ENCODE results near the gene RAB4B. TPM values are rescaled to one million over a fixed set of nuclear protein-coding genes. Genes with fewer than 3 reads are reported as not detected.

RAB4B gene
- total RNA-seq, 2 experiments from 2014 or later: 37.1 to 51.3 TPM

GRCh38 chr19:40739871-40740703 lies 38.0 kb upstream of the RAB4B start:
- no peaks in the 10 kb centered on the region for H3K9me2 ChIP-seq (ENCODE audit: insufficient read depth, low read length)
- DNase-seq (ENCODE audit: low spot score): no peak
- H3K36me3 ChIP-seq (ENCODE audit: insufficient read depth, low read length): peaks cover 14% of the 10 kb centered on the region; the same call in 1 of the 2 replicates
- H3K4me1 ChIP-seq (ENCODE audit: insufficient read depth, low read length, poor library complexity, severe bottlenecking): no peaks in the 10 kb centered on the region
- intact Hi-C loops (cut with micrococcal nuclease; ENCODE audit: unreplicated experiment): no loop called here
- H2AFZ ChIP-seq (ENCODE audit: low read length): no peak overlapping the region
- no peak overlapping the region for H3K4me3 ChIP-seq (ENCODE audit: low read depth, low read length, poor library complexity, severe bottlenecking)
- H4K20me1 ChIP-seq (ENCODE audit: insufficient read depth, low read length): no peaks in the 10 kb centered on the region
- no TSS peak for BruUV-seq (replicated peaks)
- H3K9me3 ChIP-seq (ENCODE audit: low read length): no peaks in the 10 kb centered on the region
- POLR2A ChIA-PET: interaction anchor here (1.2 kb wide), 1 partner anchor 10 kb away, joined by 4 read pairs; the partner anchor contains the start of genes ACTMAP and SNRPA
- H3K79me2 ChIP-seq (ENCODE audit: insufficient read depth, low read depth, low read length): no peaks in the 10 kb centered on the region
- CTCF ChIA-PET (ENCODE audit: unreplicated experiment): no interaction called here
- no peak for TF ChIP-seq EZH2phosphoT487 (IDR thresholded peaks at IDR 0.05; ENCODE audit: borderline replicate concordance, low read depth, low read length)
- TF ChIP-seq CTCF (conservative IDR thresholded peaks at IDR 0.05; ENCODE audit: low read length): no peak
- H3K27ac ChIP-seq (ENCODE audit: low read depth, low read length, poor library complexity, severe bottlenecking): no peak overlapping the region
- H3K4me2 ChIP-seq (ENCODE audit: low read length): no peak overlapping the region

GRCh38 chr19:40740747-40741146 lies 37.3 kb upstream of the RAB4B start:
- no peak overlapping the region for H2AFZ ChIP-seq (ENCODE audit: low read length)
- POLR2A ChIA-PET: interaction anchor here (1.2 kb wide), 1 partner anchor 10 kb away, joined by 4 read pairs; the partner anchor contains the start of genes ACTMAP and SNRPA
- H3K9me3 ChIP-seq (ENCODE audit: low read length): no peaks in the 10 kb centered on the region
- H3K4me2 ChIP-seq (ENCODE audit: low read length): no peak overlapping the region
- no peak for TF ChIP-seq EZH2phosphoT487 (IDR thresholded peaks at IDR 0.05; ENCODE audit: borderline replicate concordance, low read depth, low read length)
- no peak overlapping the region for H3K27ac ChIP-seq (ENCODE audit: low read depth, low read length, poor library complexity, severe bottlenecking)
- no peaks in the 10 kb centered on the region for H3K4me1 ChIP-seq (ENCODE audit: insufficient read depth, low read length, poor library complexity, severe bottlenecking)
- H3K9me2 ChIP-seq (ENCODE audit: insufficient read depth, low read length): no peaks in the 10 kb centered on the region
- intact Hi-C loops (cut with micrococcal nuclease; ENCODE audit: unreplicated experiment): no loop called here
- H4K20me1 ChIP-seq (ENCODE audit: insufficient read depth, low read length): no peaks in the 10 kb centered on the region
- BruUV-seq (replicated peaks): no TSS peak
- H3K4me3 ChIP-seq (ENCODE audit: low read depth, low read length, poor library complexity, severe bottlenecking): no peak overlapping the region
- H3K36me3 ChIP-seq (ENCODE audit: insufficient read depth, low read length): peaks cover 14% of the 10 kb centered on the region; the same call in 1 of the 2 replicates
- CTCF ChIA-PET (ENCODE audit: unreplicated experiment): interaction anchor here (0.6 kb wide), 1 partner anchor 11 kb away, joined by 5 read pairs; no protein-coding TSS in a partner anchor
- DNase-seq (ENCODE audit: low spot score): no peak
- H3K79me2 ChIP-seq (ENCODE audit: insufficient read depth, low read depth, low read length): no peaks in the 10 kb centered on the region

GRCh38 chr19:40741527-40742390 lies 36.3 kb upstream of the RAB4B start:
- DNase-seq (ENCODE audit: low spot score): no peak
- no peaks in the 10 kb centered on the region for H3K9me2 ChIP-seq (ENCODE audit: insufficient read depth, low read length)
- no peak overlapping the region for H3K27ac ChIP-seq (ENCODE audit: low read depth, low read length, poor library complexity, severe bottlenecking)
- no peaks in the 10 kb centered on the region for H3K79me2 ChIP-seq (ENCODE audit: insufficient read depth, low read depth, low read length)
- ChIA-PET CTCF (ENCODE audit: unreplicated experiment) (no interaction called here), POLR2A (interaction anchor here (1.2 kb wide), 1 partner anchor 9 kb away, joined by 4 read pairs; the partner anchor contains the start of genes ACTMAP and SNRPA)
- intact Hi-C loops (cut with micrococcal nuclease; ENCODE audit: unreplicated experiment): no loop called here
- no TSS peak for BruUV-seq (replicated peaks)
- H3K36me3 ChIP-seq (ENCODE audit: insufficient read depth, low read length): peaks cover 14% of the 10 kb centered on the region; the same call in 1 of the 2 replicates
- H4K20me1 ChIP-seq (ENCODE audit: insufficient read depth, low read length): no peaks in the 10 kb centered on the region
- TF ChIP-seq CTCF (conservative IDR thresholded peaks at IDR 0.05; ENCODE audit: low read length): 0 out of 2 replicates have a peak, but pooled peaks have one; percentile 19
- no peak for TF ChIP-seq EZH2phosphoT487 (IDR thresholded peaks at IDR 0.05; ENCODE audit: borderline replicate concordance, low read depth, low read length)
- no peak overlapping the region for H3K4me3 ChIP-seq (ENCODE audit: low read depth, low read length, poor library complexity, severe bottlenecking)
- no peak overlapping the region for H2AFZ ChIP-seq (ENCODE audit: low read length)
- H3K9me3 ChIP-seq (ENCODE audit: low read length): no peaks in the 10 kb centered on the region
- H3K4me1 ChIP-seq (ENCODE audit: insufficient read depth, low read length, poor library complexity, severe bottlenecking): no peaks in the 10 kb centered on the region
- no peak overlapping the region for H3K4me2 ChIP-seq (ENCODE audit: low read length)

Measured in OCI-LY7 (cell line).